SU-DHL-6 (cell line): Measurements from ENCODE around the gene FAM47E.

Experiments used
- H2AFZ ChIP-seq: fragments of 200-600 bp; sonication (generic); 2 replicates; pipeline ENCODE4 v1.6.1; 2014; ENCODE audit warnings: low read depth, mild to moderate bottlenecking, moderate library complexity, mixed read lengths, antibody characterized with exemption, low read length; ENCODE audit not compliant: severe bottlenecking
- H3F3A ChIP-seq: fragments of 200-600 bp; shearing (Covaris generic); 2 replicates; pipeline ENCODE4 v1.6.0; 2016; ENCODE audit warnings: antibody characterized with exemption, mild to moderate bottlenecking; ENCODE audit not compliant: insufficient read depth
- H3K27ac ChIP-seq: fragments of 200-600 bp; sonication (generic); 2 replicates; pipeline ENCODE4 v1.5.1; 2016; ENCODE audit warnings: low read depth, mild to moderate bottlenecking, low read length, moderate library complexity, mixed read lengths
- H3K27me3 ChIP-seq: fragments of 200-600 bp; sonication (generic), shearing (Covaris generic); 2 replicates; pipeline ENCODE4 v1.6.0; 2014; ENCODE audit warnings: mild to moderate bottlenecking, low read length
- H3K36me3 ChIP-seq: fragments of 200-600 bp; sonication (generic); 2 replicates; pipeline ENCODE4 v1.6.1; 2014; ENCODE audit warnings: mild to moderate bottlenecking, low read length, mixed read lengths
- H3K4me2 ChIP-seq: fragments of 300-600, 200-600 bp; shearing (Covaris generic), sonication (generic); 2 replicates; pipeline ENCODE4 v1.6.0; 2014; ENCODE audit warnings: low read length, low read depth, mild to moderate bottlenecking; ENCODE audit not compliant: poor library complexity, severe bottlenecking
- H3K4me3 ChIP-seq: fragments of 200-600 bp; sonication (generic); 2 replicates; pipeline ENCODE4 v1.5.1; 2014; ENCODE audit warnings: antibody characterized with exemption, low read length, mild to moderate bottlenecking, mixed read lengths; ENCODE audit not compliant: insufficient read depth, poor library complexity, severe bottlenecking
- H3K79me2 ChIP-seq: fragments of 200-600 bp; sonication (generic); 2 replicates; pipeline ENCODE4 v1.6.1; 2014; ENCODE audit warnings: mild to moderate bottlenecking, low read length, moderate library complexity; ENCODE audit not compliant: insufficient read depth
- H3K9ac ChIP-seq: fragments of 200-600 bp; sonication (generic); 2 replicates; pipeline ENCODE4 v1.7.0; 2014; ENCODE audit warnings: mild to moderate bottlenecking, low read length
- H3K9me2 ChIP-seq: fragments of 200-600 bp; sonication (generic); replicated peaks from 2 replicates; pipeline ENCODE4 v1.6.1; 2014; ENCODE audit warnings: low read length; ENCODE audit not compliant: insufficient read depth
- H3K9me3 ChIP-seq: fragments of 200-600 bp; sonication (generic); 2 replicates; pipeline ENCODE4 v1.6.1; 2014; ENCODE audit warnings: low read length, mixed read lengths; ENCODE audit not compliant: insufficient read depth
- H4K20me1 ChIP-seq: fragments of 200-600 bp; sonication (generic); 2 replicates; pipeline ENCODE4 v1.6.1; 2014; ENCODE audit warnings: low read depth, mild to moderate bottlenecking, antibody characterized with exemption, low read length, moderate library complexity, mixed read lengths
- CTCF ChIP-seq: fragments of 200-600 bp; sonication (generic); IDR thresholded peaks from one replicate; pipeline ENCODE4 v1.5.1; 2017; ENCODE audit warnings: antibody characterized with exemption, mild to moderate bottlenecking, low read length, moderate library complexity; ENCODE audit not compliant: insufficient read depth, poor library complexity, severe bottlenecking
- EZH2phosphoT487 ChIP-seq: fragments of 200-600 bp; sonication (generic), shearing (Covaris generic); conservative IDR thresholded peaks from 2 replicates; pipeline ENCODE4 v1.6.1; 2018; ENCODE audit warnings: mild to moderate bottlenecking, antibody characterized with exemption, low read length, moderate library complexity, mixed read lengths

Gene FAM47E

GRCh38 chr4:76276813-76277212 is 25.3 kb downstream of the FAM47E start:
- Histone ChIP-seq H3K9me2 (no peaks in the 10 kb centered on the region), H3K9ac (no peak overlapping the region), H3K27me3 (no peaks in the 10 kb centered on the region), H3K27ac (no peak overlapping the region), H3K79me2 (no peaks in the 10 kb centered on the region), H2AFZ (no peak overlapping the region), H4K20me1 (no peaks in the 10 kb centered on the region), H3K4me2 (no peak overlapping the region), H3K9me3 (no peaks in the 10 kb centered on the region), H3F3A (no peaks in the 10 kb centered on the region), H3K4me3 (no peak overlapping the region), H3K36me3 (no peaks in the 10 kb centered on the region)
- no peak for TF ChIP-seq CTCF
- TF ChIP-seq EZH2phosphoT487, result no peak

DNA sequence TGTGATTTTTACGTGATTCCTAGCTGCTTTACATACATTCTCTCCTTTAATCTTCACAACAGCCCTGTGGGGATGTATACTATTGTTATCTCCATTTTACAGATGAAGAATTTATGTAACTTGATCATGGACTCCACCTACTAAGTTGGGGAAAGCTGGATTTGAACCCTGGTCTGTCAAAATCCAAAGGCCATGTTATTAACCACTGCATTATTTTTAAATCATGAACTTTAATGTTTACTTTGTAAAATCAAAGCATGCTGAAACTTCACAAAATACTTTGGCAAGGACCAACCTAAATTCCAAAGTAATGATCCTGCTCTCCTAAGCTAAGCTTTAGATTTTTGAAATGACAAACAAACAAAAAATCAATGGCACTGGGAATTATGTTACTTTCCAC is 26.1 kb downstream of the FAM47E start:
- H3K79me2 ChIP-seq, result no peaks in the 10 kb centered on the region
- H3K27ac ChIP-seq, result no peak overlapping the region
- TF ChIP-seq CTCF (no peak), EZH2phosphoT487 (no peak)
- no peaks in the 10 kb centered on the region for H4K20me1 ChIP-seq
- no peak overlapping the region for H3K9ac ChIP-seq
- H3K36me3 ChIP-seq, result no peaks in the 10 kb centered on the region
- no peaks in the 10 kb centered on the region for H3F3A ChIP-seq
- H3K4me3 ChIP-seq, result no peak overlapping the region
- no peaks in the 10 kb centered on the region for H3K9me3 ChIP-seq
- no peak overlapping the region for H3K4me2 ChIP-seq
- no peaks in the 10 kb centered on the region for H3K27me3 ChIP-seq
- no peak overlapping the region for H2AFZ ChIP-seq
- no peaks in the 10 kb centered on the region for H3K9me2 ChIP-seq

- Histone ChIP-seq H3K27ac (no peak overlapping the region), H3F3A (no peaks in the 10 kb centered on the region), H3K36me3 (no peaks in the 10 kb centered on the region), H3K9me2 (no peaks in the 10 kb centered on the region), H3K9me3 (no peaks in the 10 kb centered on the region), H3K4me2 (no peak overlapping the region), H3K79me2 (no peaks in the 10 kb centered on the region), H3K9ac (no peak overlapping the region), H3K27me3 (no peaks in the 10 kb centered on the region), H2AFZ (no peak overlapping the region), H4K20me1 (no peaks in the 10 kb centered on the region), H3K4me3 (no peak overlapping the region)
- TF ChIP-seq CTCF (no peak), EZH2phosphoT487 (no peak)
These were observed 27.1 kb downstream of the FAM47E start for GRCh38 chr4:76278583-76278982.

- no peak overlapping the region for H3K4me2 ChIP-seq
- H3K4me3 ChIP-seq, result no peak overlapping the region
- H4K20me1 ChIP-seq, result no peaks in the 10 kb centered on the region
- no peaks in the 10 kb centered on the region for H3F3A ChIP-seq
- no peak for TF ChIP-seq CTCF
- TF ChIP-seq EZH2phosphoT487, result no peak
- no peaks in the 10 kb centered on the region for H3K9me3 ChIP-seq
- H3K9me2 ChIP-seq, result no peaks in the 10 kb centered on the region
- H3K79me2 ChIP-seq, result no peaks in the 10 kb centered on the region
- H3K36me3 ChIP-seq, result no peaks in the 10 kb centered on the region
- no peak overlapping the region for H2AFZ ChIP-seq
- H3K27ac ChIP-seq, result no peak overlapping the region
- H3K27me3 ChIP-seq, result no peaks in the 10 kb centered on the region
- no peak overlapping the region for H3K9ac ChIP-seq
These were observed 27.9 kb downstream of the FAM47E start for GRCh38 chr4:76279462-76279861.
